ENCODE data around the gene PLEKHH1. TPM values are rescaled to one million over a fixed set of nuclear protein-coding genes. Genes with fewer than 3 reads are reported as not detected.

PLEKHH1 gene
- total RNA-seq, 1 experiment from 2014 or later: 35.3 TPM

GRCh38 chr14:67554341-67554740, 21.3 kb downstream of the PLEKHH1 start:
- Histone ChIP-seq H3K79me1 (ENCODE audit: insufficient read depth, low read depth, low read length, poor library complexity, severe bottlenecking) (no peaks in the 10 kb centered on the region), H4K91ac (ENCODE audit: insufficient read length, low read depth, low read length) (no peak overlapping the region), H3K27ac (ENCODE audit: insufficient read length, low read depth, low read length) (no peak overlapping the region), H4K8ac (replicated peaks; ENCODE audit: insufficient read length, low read depth, low read length) (no peak overlapping the region), H3K79me2 (ENCODE audit: insufficient read depth, low read length) (no peaks in the 10 kb centered on the region), H3K56ac (ENCODE audit: insufficient read length, low read depth, low read length) (no peak overlapping the region), H2BK20ac (ENCODE audit: low read depth, low read length, poor library complexity, severe bottlenecking) (no peak overlapping the region), H3K4me2 (ENCODE audit: insufficient read depth, insufficient read length, low read length) (no peak overlapping the region), H4K20me1 (ENCODE audit: control insufficient read depth, insufficient read depth, insufficient read length) (no peaks in the 10 kb centered on the region), H3K9me3 (ENCODE audit: control insufficient read depth, low read depth, low read length) (no peaks in the 10 kb centered on the region), H3K14ac (ENCODE audit: insufficient read depth, low read length) (no peak overlapping the region; the same call in 1 of the 2 replicates), H3K4me1 (ENCODE audit: insufficient read depth, low read length) (peaks cover under 1% of the 10 kb centered on the region; the same call in 1 of the 2 replicates), H2AFZ (ENCODE audit: low read length) (no peak overlapping the region), H2BK5ac (ENCODE audit: insufficient read length, low read length) (no peak overlapping the region), H3K18ac (ENCODE audit: insufficient read length, low read depth, low read length) (no peak overlapping the region), H3K9ac (ENCODE audit: extremely low read depth, insufficient read length, low read length) (no peak overlapping the region), H4K5ac (ENCODE audit: insufficient read length, low read depth, low read length) (no peak overlapping the region), H3K23me2 (ENCODE audit: insufficient read length, low read depth, low read length, poor library complexity, severe bottlenecking) (no peaks in the 10 kb centered on the region), H2BK120ac (ENCODE audit: low read depth, low read length, poor library complexity, severe bottlenecking) (no peak overlapping the region), H3K4ac (ENCODE audit: low read depth, low read length) (no peak overlapping the region), H3K23ac (ENCODE audit: insufficient read length, low read depth, low read length) (no peak overlapping the region), H3T11ph (ENCODE audit: low read length) (no peak overlapping the region), H2AK5ac (ENCODE audit: insufficient read length, low read length) (no peak overlapping the region), H3K27me3 (ENCODE audit: insufficient read depth, low read length) (no peaks in the 10 kb centered on the region), H2BK12ac (ENCODE audit: insufficient read length, low read depth, low read length) (no peak overlapping the region), H2BK15ac (ENCODE audit: low read depth, low read length) (no peak overlapping the region)
- Mint-ChIP-seq H3K9me3 (no peaks in the 10 kb centered on the region), H3K27ac (no peak overlapping the region; a peak in 1 of 7 replicates), H3K4me3 (no peak overlapping the region), H3K4me1 (peaks cover 5 to 12% of the 10 kb centered on the region in 2 experiments), H3K36me3 (ENCODE audit: insufficient read depth in 1 of 3, low read depth in 3 of 3) (peaks cover 9 to 42% (median 20%) of the 10 kb centered on the region in 3 experiments; a peak in 6 of 7 replicates), H3K27me3 (ENCODE audit: low read depth) (no peaks in the 10 kb centered on the region)
- no CpG with 5 or more reads among the region's 7 CpGs for WGBS (ENCODE audit: extremely low coverage, insufficient read length, low lambda C conversion rate)
- no peak for DNase-seq
- TF ChIP-seq, protein P1, sequence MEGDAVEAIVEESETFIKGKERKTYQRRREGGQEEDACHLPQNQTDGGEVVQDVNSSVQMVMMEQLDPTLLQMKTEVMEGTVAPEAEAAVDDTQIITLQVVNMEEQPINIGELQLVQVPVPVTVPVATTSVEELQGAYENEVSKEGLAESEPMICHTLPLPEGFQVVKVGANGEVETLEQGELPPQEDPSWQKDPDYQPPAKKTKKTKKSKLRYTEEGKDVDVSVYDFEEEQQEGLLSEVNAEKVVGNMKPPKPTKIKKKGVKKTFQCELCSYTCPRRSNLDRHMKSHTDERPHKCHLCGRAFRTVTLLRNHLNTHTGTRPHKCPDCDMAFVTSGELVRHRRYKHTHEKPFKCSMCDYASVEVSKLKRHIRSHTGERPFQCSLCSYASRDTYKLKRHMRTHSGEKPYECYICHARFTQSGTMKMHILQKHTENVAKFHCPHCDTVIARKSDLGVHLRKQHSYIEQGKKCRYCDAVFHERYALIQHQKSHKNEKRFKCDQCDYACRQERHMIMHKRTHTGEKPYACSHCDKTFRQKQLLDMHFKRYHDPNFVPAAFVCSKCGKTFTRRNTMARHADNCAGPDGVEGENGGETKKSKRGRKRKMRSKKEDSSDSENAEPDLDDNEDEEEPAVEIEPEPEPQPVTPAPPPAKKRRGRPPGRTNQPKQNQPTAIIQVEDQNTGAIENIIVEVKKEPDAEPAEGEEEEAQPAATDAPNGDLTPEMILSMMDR (conservative IDR thresholded peaks at IDR 0.05): no peak

Measured in H9 (cell line).